HG02885 (cell line): Measurements from ENCODE around the gene SIGLEC1.

Experiments
- ATAC-seq: cut with Tn5 transposase; IDR thresholded peaks from one replicate; pipeline ENCODE4 v1.9.1; 2021; ENCODE audit warnings: mild to moderate bottlenecking; ENCODE audit not compliant: unreplicated experiment, poor library complexity

The SIGLEC1 gene

GRCh38 chr20:3744806-3745685 is 32.6 kb upstream of the SIGLEC1 start:
- no peak for ATAC-seq

- no peak for ATAC-seq
Measured at GRCh38 chr20:3744037-3744436, 31.6 kb upstream of the SIGLEC1 start.

- ATAC-seq = no peak
Measured at GRCh38 chr20:3743251-3743650, 30.9 kb upstream of the SIGLEC1 start.

GRCh38 chr20:3741836-3742458 is 29.5 kb upstream of the SIGLEC1 start:
- no peak for ATAC-seq

- ATAC-seq = no peak
Measured at GRCh38 chr20:3740615-3741301, 28.4 kb upstream of the SIGLEC1 start.

- no peak for ATAC-seq
Measured at GRCh38 chr20:3739926-3740451, 27.6 kb upstream of the SIGLEC1 start.

- no peak for ATAC-seq
Measured at GRCh38 chr20:3739054-3739925, 26.9 kb upstream of the SIGLEC1 start.

- ATAC-seq = no peak
Measured at GRCh38 chr20:3738111-3739053, 26.0 kb upstream of the SIGLEC1 start.

GRCh38 chr20:3735768-3736167 is 23.4 kb upstream of the SIGLEC1 start:
- no peak for ATAC-seq

- ATAC-seq = no peak
Measured at GRCh38 chr20:3734111-3734843, 21.9 kb upstream of the SIGLEC1 start.

GRCh38 chr20:3733119-3733995 is 21.0 kb upstream of the SIGLEC1 start:
- no peak for ATAC-seq

GRCh38 chr20:3732327-3733118 is 20.1 kb upstream of the SIGLEC1 start, which contains the start of gene HSPA12B:
HSPA12B (plus strand) TSS chr20:3732685; CDS start chr20:3738675, 5,990 bp downstream.
- no peak for ATAC-seq

- ATAC-seq = no peak
Measured at GRCh38 chr20:3731944-3732326, 19.5 kb upstream of the SIGLEC1 start.

GRCh38 chr20:3730803-3731672 is 18.6 kb upstream of the SIGLEC1 start:
- no peak for ATAC-seq

GRCh38 chr20:3729811-3730540 is 17.6 kb upstream of the SIGLEC1 start:
- ATAC-seq = no peak
